Left lung (tissue), 10 donors: ENCODE measurements around the gene CCDC102A. TPM values are rescaled to one million over a fixed set of nuclear protein-coding genes. Genes with fewer than 3 reads are reported as not detected.

ENCODE experiments used
- ATAC-seq: fragments of 200-7000 bp; cut with Tn5 transposase; one replicate; pipeline ENCODE4 v1.9.1; 2020; ENCODE audit warnings: moderate library complexity
- DNase-seq, 4 donors: peaks; one replicate each; pipeline ENCODE4 v3.0.0-alpha.2; 2013 to 2020
- H3K27ac ChIP-seq, 2 donors: fragments of 200-600 bp; sonication (generic) in 1 of 2; one replicate each; pipeline versions ENCODE4 v1.5.0 to v1.8.0; 2020 to 2021
- H3K27me3 ChIP-seq, 2 donors: fragments of 200-600 bp; sonication (generic) in 1 of 2; one replicate each; pipeline versions ENCODE4 v1.5.0 to v1.8.0; 2020 to 2021
- H3K36me3 ChIP-seq, 2 donors: fragments of 200-600 bp; sonication (generic) in 1 of 2; one replicate each; pipeline versions ENCODE4 v1.5.0 to v1.8.0; 2020 to 2021
- H3K4me1 ChIP-seq, 2 donors: fragments of 200-600 bp; one replicate each; pipeline ENCODE4 v1.8.0; 2021
- H3K4me3 ChIP-seq, 2 donors: fragments of 200-600 bp; sonication (generic) in 1 of 2; one replicate each; pipeline versions ENCODE4 v1.5.0 to v1.8.0; 2020 to 2021; ENCODE audit warnings: mild to moderate bottlenecking in 1 of 2
- H3K9me3 ChIP-seq, 2 donors: fragments of 200-600 bp; sonication (generic) in 1 of 2; one replicate each; pipeline versions ENCODE4 v1.5.0 to v1.8.0; 2020 to 2021
- intact Hi-C, 2 donors: fragments of 100-400 bp; cut with DNase I; formaldehyde crosslinking; loops; one replicate each; pipeline versions ENCODE4 v1.11.2 to v1.14.2; 2022
- polyA plus RNA-seq, 6 donors: library from polyadenylated mRNA; unstranded; fragments of 120-200 nt; gene quantifications; one replicate each; pipeline ENCODE4 v1.2.1, GENCODE V29; 2013; ENCODE audit not compliant: insufficient read length in 6 of 6
- total RNA-seq, 2 donors: library from RNA; stranded (reverse); fragmentation: NEBNext Ultra II Directional; extraction: Animal tissue kit (Norgen Biotek cat#: 25700); gene quantifications; one replicate each; pipeline ENCODE4 v1.2.1, GENCODE V29; 2021
- TF ChIP-seq, protein P1 (sequence below), 2 donors: fragments of 200-600 bp; sonication (generic) in 1 of 2; IDR thresholded peaks; one replicate each; pipeline versions ENCODE4 v1.5.0 to v1.8.0; 2021; ENCODE audit warnings: antibody characterized with exemption in 2 of 2
- donor health status: DM: no; HTN: yes; CAD: no.
- donor health status: DM: no; HTN: no; CAD: no.

CCDC102A gene
- total and polyA plus RNA-seq, 8 donors = 5.2 to 18.4 (median 13.0) TPM

DNA sequence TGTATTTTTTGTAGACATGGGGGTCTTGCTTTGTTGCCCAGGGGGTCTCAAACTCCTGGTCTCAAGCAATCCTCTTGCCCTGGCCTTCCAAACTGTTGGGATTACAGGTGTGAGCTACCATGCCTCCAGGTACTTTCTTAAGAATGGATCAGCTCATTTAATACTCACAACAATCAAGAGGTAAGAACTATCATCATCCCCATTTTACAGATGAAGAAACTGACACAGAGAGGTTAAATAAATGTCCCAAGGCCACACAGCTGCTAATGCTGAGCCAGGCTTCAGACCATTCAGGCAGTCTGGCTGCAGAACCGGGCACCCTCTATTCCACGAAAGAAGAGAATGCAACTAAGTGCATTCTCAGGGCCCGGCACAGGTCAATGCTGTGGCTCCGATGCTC, 22.0 kb downstream of the CCDC102A start:
- Histone ChIP-seq H3K27me3 (no peaks in the 10 kb centered on the region), H3K4me3 (no peak overlapping the region), H3K4me1 (peaks cover 8 to 30% of the 10 kb centered on the region in 2 donors), H3K27ac (peak overlapping the region in 1 of 2 donors; percentile 53), H3K9me3 (no peaks in the 10 kb centered on the region), H3K36me3 (peaks cover 0 to 14% of the 10 kb centered on the region in 2 donors)
- TF ChIP-seq, protein P1, sequence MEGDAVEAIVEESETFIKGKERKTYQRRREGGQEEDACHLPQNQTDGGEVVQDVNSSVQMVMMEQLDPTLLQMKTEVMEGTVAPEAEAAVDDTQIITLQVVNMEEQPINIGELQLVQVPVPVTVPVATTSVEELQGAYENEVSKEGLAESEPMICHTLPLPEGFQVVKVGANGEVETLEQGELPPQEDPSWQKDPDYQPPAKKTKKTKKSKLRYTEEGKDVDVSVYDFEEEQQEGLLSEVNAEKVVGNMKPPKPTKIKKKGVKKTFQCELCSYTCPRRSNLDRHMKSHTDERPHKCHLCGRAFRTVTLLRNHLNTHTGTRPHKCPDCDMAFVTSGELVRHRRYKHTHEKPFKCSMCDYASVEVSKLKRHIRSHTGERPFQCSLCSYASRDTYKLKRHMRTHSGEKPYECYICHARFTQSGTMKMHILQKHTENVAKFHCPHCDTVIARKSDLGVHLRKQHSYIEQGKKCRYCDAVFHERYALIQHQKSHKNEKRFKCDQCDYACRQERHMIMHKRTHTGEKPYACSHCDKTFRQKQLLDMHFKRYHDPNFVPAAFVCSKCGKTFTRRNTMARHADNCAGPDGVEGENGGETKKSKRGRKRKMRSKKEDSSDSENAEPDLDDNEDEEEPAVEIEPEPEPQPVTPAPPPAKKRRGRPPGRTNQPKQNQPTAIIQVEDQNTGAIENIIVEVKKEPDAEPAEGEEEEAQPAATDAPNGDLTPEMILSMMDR (IDR thresholded peaks at IDR 0.05) = no peak
- no peak for ATAC-seq
- no peak for DNase-seq
- intact Hi-C loops = no loop called here

DNA sequence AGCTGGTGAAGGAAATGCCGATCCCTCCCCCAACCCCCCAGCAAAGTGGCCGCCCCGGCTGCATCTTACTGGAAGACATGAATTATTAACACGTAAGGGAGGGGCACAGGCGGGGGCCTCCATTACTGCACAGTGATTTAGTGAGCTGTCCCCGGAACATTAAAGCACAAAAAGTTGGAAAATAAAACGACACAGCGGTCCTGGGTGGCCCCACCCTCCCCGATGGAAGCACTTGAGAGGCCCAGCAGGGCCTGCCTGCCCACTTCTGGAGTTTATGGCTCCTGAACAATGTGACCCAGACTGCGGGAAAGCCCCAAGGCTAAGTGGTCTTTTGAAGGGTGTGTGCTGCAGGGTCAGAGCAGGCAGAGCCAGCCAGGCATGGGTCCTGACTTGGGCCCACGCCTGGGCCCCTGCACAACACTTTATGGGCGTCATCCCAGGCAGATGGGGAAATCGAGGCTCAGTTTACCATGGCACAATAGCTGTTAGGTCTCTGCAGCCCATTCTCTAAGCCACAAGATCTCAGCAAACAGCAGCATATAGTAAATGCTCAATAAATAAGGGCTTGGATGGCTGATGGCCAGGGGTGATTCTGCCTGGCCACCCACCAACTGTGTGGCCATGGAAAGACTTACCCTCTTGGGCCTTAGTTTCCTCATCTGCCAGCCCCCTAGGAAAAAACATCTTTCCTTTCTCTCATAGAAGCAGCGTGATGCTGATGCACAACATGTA, 22.8 kb downstream of the CCDC102A start:
- peak; percentile 89 for ATAC-seq
- peak in 3 of 4 donors; percentile 65 to 80 (median 74) for DNase-seq
- intact Hi-C loops = no loop called here

DNA sequence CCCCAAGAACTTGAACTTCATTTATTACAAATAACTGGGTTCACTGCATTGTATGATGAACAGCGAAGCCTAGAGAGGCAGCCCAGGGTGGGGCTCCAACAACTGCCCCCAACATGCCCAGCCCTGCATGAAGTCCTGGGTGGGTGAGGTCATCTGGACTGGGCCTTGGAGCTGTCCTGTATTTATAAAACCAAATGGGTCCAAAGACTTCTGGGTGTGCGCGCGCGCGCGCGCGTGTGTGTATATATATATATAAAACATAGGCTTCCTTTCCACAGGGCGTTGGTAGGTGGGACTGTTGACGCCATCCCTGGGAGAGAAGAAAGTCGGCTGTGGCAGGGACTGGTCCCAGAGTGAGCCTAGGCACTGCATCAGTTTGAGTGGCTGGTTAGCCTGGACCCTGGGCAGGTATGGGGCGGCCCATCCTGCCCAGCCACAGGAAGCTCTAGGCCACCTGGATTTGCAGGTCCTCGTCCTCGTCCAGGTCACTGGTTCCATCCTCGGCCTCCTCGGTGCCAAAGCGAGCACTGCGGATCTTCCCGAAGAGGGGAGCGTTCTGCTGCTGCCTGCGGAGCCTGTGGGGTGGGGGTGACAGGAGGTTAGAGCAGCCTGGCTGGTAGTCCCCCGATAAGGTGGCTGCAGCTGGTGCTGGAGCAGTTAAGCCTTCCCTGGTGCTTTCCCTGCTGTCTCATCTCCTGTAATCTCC, 23.9 kb downstream of the CCDC102A start:
- ATAC-seq = no peak
- Histone ChIP-seq H3K4me3 (no peak overlapping the region), H3K36me3 (peaks cover 0 to 2% of the 10 kb centered on the region in 2 donors), H3K27ac (no peak overlapping the region), H3K9me3 (no peaks in the 10 kb centered on the region), H3K27me3 (no peaks in the 10 kb centered on the region), H3K4me1 (peaks cover 8 to 30% of the 10 kb centered on the region in 2 donors)
- intact Hi-C loops = no loop called here
- DNase-seq = peak in 1 of 4 donors; percentile 53
- TF ChIP-seq, protein P1 (IDR thresholded peaks at IDR 0.05) = no peak

More for the DNA sequence above, 22.8 kb downstream of the CCDC102A start:
- no peaks in the 10 kb centered on the region for H3K9me3 ChIP-seq
- peaks cover 0 to 11% of the 10 kb centered on the region in 2 donors for H3K36me3 ChIP-seq
- peak overlapping the region in 1 of 2 donors; percentile 53 for H3K27ac ChIP-seq
- TF ChIP-seq, protein P1 (IDR thresholded peaks at IDR 0.05) = no peak
- no peaks in the 10 kb centered on the region for H3K27me3 ChIP-seq
- no peak overlapping the region for H3K4me3 ChIP-seq
- peaks cover 8 to 30% of the 10 kb centered on the region in 2 donors for H3K4me1 ChIP-seq

DNA sequence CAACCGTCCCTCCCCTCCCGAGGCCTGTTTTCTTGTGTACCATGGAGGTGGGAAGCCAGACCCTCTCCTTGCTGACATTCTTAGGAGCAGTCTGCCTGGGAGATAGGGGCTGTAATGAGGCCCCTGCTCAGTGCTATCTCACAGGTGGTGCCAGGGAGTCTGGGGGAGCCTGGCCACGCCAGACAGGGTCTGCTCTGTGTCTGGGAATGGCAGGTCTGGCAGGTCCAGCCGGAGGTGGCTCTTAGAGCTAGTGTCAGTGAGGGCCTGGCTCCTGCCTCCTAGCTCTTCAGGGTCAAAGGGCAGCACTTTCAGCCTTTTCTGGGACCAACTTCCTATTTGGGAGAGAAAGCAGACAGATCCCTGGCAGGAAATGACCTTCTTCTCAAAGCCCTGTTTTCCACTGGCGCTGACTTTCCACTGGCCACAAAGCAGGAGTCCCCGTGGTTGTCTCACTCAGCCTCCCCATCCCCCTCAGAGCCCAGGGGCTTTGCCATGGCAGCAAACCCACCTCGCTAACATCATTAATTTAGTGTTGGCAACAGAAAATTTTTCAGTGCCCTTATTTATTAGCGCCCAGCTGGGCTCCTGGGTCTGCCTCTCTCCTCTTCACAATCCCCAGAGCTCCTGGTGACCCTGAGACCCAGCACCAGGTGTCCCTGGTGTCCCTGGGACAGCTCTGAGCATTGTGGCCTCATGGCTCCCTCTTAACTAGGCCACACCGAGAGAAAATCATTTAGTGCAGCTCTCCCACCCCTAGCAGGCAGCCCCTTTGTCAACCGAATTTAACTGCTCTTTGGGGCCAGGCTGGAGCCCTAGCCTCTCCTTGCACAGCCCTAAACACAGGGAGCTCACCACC, 26.1 kb downstream of the CCDC102A start:
- H3K36me3 ChIP-seq = no peaks in the 10 kb centered on the region
- intact Hi-C loops = no loop called here
- no peaks in the 10 kb centered on the region for H3K27me3 ChIP-seq
- H3K4me3 ChIP-seq = no peak overlapping the region
- ATAC-seq (no peak), DNase-seq (peak in 1 of 4 donors; percentile 47)
- peaks cover 8 to 28% of the 10 kb centered on the region in 2 donors for H3K4me1 ChIP-seq
- TF ChIP-seq, protein P1 (IDR thresholded peaks at IDR 0.05) = no peak
- H3K9me3 ChIP-seq = no peaks in the 10 kb centered on the region
- H3K27ac ChIP-seq = no peak overlapping the region
